OCI-M1 (cell line): ENCODE data around the gene COPS3.

Experiments
- DNase-seq: peaks from one replicate; lab custom pipeline; 2025; lab: John Stamatoyannopoulos, UW

The COPS3 gene

DNA sequence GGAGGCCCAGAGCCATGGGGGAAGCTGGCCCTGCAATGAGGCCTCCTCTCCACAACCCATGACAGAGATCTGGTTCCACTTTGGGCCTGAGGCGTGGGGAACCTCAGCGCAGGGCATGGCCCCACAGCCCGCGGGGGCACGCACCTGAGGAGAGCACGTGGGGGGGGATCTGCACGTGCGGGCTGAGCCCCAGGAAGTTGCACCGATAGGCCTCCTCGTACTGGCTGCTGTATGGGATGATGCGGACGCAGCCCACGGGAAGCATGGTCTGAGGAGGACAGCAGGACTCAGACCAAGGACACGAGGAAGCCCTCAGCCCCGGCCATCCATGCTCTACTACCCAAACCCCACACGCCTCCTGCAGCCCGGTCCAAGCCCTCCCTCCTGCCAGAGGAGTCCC, 64.8 kb downstream of the COPS3 start:
- no peak for DNase-seq

DNA sequence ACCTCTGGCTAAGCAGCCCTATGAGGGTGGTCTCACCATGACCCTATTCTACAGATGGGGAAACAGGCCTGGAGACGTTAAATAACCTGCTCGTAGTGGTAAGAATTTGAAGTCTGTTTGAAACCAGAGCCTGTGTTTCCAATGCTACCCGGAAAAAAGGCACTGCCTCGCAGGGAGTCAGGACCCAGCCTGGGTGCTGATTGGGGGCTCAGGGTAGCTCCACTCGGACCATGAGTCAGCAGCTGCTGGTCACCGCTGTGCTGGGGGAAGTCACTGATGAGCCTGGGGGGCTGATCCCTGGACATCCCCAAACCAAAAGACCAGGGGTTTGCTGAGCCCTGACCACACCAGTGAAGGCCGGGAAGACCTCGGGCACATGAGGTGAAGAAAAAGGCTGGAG, 65.5 kb downstream of the COPS3 start:
- no peak for DNase-seq

DNA sequence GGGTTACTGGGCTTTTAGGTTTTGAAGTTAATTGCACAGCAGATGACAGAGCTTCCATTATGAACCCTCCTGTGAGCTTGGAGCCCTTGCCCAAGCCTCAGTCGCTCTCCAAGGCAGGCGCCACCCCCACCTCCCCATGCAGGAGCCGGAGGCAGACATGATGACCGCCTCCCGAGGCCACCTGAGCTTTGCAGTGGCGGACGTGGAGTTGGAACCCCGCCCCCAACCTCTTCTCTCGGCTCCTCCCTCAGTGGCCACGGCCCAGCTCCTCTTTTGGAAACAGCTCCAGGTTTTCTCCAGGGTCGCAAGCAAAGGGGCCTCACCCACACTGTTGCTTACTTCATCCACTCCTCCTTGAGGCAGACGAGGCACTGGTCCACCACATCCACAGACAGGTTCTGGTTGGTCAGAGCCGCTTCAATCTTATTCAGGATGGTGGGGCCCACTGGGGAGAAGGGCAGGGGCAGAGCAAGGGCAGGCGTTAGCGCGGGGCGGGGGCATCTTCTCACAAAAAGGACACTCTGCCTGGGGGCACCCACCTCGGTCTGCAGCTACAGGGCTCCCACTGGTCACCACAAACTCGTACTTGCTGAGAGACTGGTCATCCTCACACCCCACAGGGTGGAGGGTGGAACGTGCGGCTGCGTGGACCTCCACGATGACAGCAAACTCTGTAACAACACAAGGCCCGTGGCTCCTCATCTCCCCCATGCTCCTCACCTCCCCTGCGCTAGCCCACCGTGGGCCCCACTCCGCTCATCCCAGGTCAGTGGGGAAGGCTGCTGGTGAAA, 66.2 kb downstream of the COPS3 start:
- no peak for DNase-seq

DNA sequence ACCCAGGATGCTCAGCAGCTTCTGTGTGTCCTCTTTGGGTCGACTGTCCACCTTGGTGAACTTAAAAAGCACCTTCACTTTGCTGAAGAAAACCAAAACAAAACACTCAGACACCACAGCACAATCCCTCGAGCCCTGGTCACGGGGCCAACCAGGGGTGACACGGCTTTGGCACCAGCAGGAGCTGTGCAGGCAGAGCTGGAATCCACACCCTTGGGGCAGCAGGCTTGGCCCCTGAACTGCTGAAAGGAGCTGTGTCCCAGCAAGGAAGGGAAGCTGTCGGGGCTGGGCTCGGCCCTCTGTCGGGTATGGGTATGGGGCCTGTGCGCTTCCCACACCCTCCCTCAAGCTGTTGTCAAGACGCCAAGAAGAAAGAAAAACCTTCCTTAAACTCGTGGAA, 67.3 kb downstream of the COPS3 start:
- no peak for DNase-seq

DNA sequence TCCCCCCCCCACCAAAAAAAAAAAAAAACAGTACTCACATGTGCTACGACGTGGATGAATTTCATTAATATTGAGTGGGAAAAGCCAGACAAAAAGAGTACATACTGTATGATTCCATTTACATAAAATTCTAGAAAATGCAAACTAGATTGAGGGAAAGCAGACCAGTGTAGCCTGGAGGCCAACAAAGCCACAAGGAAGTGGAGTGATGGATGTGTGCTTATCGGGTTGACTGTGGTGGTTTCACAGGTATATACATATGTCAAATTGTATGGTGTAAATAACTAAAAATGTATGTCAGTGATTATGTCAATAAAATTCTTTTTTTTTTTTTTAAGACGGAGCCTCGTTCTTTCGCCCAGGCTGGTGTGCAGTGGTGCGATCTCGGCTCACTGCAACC, 73.0 kb downstream of the COPS3 start:
- no peak for DNase-seq

DNA sequence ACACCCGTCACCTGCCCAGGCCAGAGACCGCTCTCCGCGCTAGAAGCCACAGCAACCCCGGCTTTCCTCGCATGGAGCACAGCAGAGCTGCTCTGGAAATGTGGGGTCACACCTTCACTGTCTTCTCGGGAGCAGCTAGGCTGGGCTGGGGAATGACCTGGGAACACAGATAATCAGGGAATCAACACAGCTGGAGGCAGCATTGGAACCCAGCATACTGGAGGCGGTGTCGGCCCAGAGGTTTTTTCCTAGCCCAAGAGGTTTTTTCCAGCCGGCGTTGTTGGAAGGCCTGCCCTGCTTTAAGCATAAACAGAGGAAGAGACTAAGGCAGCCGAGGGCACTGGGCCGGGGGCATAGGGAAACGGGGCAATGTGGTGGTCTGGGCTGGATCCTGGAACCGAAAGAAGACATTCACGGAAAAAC, 74.1 kb downstream of the COPS3 start:
- DNase-seq, result no peak

DNA sequence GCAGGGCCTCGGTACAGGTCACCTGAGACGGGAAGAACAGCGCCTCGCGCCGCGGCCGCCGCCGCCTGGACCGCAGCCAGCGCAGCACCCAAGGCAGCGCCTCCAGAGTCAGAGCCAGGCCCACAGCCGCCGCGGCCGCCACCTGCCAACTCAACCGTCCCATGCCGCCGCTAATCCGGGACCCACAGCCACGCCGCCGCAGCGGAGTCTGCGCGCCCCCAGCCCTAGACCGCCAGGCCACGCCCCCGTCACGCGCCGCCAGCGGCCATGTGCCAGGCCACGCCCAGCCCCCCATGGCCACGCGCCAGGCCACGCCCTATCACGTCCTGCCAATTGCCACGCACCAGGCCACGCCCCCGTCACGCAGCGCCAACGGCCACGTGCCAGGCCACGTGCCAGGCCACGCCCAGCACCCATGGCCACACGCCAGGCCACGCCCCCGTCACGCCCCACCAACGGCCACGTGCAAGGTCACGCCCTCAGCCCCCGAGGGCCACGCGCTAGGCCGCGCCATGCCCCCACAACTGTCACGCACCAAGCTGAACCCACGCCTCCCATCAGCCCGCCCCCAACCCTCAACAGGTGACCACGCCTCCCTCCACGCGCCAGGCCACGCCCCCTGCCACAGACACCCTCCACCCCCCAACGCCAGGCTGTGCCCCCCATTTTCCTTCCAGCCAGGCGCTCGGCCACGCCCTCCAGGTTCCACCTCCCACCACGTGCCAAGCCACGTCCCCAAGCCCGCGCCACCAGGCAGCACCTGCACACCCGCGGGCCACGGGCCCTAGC, 74.7 kb downstream of the COPS3 start, which contains the start of gene PLD6:
TSS of gene PLD6 (minus strand) at position 210 of the 789 bp plus-strand sequence. CDS start at position 163, 47 bp downstream.
- peak; percentile 91 for DNase-seq

DNA sequence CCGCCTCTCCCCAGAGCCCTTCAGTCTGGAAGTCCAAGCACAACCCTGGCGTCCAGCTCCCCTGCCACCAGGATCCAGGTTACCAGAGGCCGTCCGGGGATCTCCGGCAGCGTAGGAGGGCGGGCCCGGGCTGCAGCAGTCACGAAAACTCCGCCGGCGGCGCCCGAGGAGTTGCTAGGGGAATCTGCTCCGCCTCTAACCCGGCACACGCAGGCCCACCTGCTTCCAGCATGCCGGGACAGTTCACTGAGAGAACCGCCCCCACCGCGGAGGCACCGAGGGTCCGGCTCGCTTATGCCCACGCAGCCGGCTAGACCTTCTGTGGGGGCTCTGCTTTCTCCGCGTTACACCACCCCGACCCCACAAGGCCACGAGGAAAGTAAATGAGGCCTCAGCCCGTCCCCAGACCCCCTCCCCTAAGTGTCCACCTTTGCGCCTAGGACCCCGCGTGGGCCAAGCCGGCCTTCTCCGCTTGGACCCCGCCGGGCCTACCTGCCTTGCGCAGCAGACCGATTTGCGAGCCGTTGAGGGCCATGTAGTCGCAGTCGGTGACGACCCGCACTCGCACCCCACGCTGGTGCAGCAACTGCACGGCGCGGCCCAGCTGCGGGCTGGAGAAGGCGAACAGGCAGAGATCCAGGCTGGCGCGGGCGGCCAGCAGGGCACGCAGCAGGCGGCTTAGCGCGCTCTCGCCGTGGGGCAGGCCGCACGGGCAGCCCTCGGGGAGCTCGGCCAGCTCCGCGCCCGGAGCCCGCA, 75.5 kb downstream of the COPS3 start:
- DNase-seq, result peak; percentile 43

DNA sequence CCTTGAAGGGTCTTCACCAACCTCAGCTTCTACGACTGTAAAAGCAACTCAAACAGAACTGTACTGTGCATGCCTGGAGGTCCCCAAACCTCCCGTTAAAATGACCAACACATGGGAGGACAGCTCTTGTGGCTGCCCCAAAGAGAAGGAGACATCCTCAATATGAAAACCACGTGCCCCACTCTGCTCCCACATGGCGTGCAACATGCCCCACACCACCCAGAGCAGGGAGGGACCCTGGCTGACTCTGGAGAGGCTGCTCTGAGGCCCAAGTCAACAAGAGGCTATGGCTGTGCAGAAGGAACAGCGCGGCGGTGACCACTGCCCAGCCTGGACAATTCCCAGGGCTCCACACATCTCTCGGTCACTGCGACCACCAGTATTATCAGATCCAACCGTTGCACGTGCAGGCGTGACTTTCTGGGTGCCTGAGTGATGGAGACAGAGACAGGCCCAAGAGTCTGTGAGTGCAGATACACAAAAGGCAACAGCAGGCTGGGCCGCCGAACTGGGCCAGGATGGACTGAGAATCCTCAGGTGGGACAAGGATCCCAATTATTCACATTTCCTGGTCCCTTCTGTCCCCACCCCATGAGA, 76.3 kb downstream of the COPS3 start:
- no peak for DNase-seq

DNA sequence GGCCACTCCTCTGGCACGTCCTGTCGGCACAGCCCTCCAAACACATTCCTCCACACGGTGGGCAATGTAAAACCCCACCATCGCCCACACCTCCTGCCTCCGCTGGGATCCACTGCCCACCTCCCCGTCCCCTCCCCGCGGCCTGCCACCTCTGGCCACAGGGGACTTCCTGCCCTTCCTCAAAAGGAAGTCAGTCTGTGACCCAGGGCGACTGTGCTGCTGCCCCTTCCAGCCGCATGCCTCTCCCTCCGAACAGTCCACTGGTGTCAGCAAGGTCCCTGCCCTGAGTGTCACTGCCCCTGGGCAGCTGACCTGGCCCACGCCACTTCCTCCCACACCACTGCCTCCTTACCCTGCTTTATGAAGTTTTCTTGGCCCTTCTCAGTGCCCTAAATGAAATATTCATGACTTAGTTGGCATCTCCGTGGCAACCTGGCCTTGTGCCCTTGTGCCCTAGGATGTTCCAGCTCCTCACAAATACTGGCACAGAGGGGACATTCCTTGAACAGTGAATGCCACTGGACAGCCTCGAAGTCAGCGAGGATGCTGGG, 76.9 kb downstream of the COPS3 start:
- DNase-seq, result no peak

DNA sequence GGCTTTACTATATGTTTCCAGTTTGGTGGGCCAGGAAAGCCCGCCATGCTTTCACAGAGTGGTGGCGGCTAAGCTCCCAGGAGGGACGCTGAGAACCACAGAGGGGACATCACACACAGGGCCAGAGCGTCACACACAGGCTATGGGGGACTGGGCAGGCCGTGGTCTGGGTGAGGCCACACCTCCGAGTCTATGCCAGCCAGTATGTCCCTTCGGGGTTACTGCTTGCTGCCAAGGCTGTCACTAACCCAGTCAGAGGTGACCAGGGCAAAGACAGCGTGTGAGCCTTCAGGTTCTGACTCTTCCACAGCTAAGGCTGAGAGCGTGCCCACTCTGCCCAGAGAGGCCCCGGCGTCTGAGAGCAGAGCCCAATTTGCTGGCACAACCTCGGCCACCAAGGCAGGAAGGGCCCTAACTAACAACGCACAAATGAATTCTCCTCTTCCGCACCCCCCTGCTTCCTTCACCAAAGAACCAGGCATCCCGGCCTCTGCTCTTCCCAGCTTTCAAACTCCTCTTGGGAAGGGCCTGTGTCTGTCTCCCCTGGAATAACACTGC, 77.8 kb downstream of the COPS3 start:
- no peak for DNase-seq

DNA sequence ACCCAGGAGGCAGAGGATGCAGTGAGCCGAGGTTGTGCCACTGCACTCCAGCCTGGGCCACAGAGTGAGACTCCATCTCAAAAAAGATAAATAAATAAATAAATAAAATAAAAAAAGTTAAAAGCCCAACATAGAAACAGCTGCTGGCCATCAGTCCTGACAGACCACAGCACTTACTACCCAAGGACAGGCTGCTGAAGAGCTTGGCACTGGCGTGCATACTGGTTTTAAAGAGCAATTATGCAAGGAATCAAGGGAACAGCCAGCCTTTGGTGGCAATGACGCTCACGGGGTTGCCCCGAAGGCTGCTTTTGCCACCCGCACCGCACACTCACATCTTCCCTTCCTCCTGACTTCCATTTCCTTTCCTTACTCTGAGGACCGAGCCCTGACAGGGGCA, 79.1 kb downstream of the COPS3 start:
- no peak for DNase-seq

DNA sequence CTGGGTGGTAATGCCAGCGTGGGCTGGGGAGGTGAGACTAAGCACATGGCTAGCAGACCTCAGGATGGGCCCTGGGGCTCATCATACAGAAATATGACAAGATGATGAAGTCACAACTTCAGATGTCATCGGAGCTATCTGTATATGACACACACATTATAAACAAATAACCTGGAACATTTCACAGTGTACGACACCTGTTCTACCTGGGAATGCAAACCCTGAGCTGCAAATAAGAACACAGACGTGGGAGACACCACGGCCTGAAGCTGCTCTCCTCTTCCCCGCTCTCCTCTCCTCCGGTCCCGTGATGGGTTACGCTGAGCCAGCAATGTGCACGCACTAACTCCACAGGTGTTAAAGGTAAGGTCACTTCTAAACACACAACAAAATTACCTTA, 79.8 kb downstream of the COPS3 start:
- no peak for DNase-seq

DNA sequence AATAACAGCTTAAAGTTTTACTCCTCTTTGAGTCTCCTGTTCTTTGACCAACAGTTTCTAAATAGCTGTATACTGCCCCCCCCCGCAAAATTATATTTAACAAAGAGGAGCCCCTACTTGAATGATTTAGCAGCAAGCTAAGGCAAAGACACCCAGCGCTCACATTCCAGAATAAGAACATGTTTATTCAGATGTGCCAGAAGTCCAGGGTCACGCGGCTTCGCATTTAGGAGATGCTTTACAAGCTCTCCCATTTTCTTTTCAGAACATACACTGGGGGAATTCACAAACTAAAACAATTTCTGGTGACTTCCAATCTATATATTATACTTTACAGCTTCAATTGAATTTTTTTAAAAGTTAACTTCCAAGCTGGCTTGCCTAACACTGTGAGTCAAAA, 80.2 kb downstream of the COPS3 start:
- no peak for DNase-seq

DNA sequence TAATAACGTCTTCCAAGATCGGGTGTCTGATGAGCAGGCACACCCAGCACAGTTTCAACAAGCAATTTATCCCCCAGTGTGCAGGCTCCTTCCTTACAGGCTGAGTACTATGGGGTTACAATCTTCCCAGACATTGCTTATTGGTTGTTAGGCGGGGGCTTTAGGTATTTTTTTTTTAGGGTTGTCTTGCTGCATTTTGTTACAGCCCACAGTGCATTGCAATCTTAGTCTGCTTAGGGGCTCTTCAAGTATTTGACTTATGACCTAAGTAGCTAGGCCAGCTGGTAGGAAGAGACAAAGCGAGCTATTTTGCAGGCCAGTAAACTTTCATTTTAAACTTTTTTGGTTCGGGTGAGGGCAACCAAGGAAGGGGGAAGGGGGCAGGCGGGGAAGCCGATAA, 80.7 kb downstream of the COPS3 start:
- DNase-seq, result no peak

DNA sequence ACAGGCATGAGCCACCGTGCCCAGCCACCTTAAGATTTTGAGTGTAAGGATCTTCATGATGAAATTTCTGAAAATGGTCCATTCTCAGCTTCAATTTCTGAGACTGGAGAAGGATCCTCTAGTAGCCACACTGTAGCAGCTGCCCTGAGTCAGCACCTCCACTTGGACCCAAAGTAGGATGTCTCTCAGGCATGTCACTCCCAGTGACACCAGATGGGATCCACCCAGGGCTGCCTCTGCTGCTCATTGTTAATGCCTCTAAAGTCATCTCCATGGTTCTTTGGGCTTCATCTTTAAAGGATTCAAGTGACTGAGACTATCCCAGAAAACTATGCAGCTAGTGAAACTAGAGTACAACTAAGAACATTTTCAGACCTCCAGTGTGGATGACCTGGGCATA, 82.8 kb downstream of the COPS3 start:
- DNase-seq, result no peak

DNA sequence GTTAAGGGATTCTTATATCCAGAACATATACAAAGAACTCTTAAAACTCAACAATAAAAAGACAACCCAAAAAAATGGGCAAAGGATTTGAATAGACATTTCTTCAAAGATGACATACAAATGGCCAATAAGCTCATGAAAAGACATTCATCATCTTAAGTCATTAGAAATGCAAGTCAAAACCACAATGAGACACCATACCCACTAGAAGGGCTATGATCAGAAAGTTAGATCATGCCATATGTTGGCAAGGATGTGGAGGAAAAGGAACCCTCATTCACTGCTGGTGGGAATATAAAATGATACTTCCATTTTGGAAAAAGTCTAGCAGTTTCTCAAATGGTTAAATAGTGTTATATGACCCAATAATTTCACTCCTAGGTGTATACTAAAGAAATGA, 84.3 kb downstream of the COPS3 start:
- no peak for DNase-seq
